Measurements from ENCODE around the gene CCNI. TPM values are rescaled to one million over a fixed set of nuclear protein-coding genes. Genes with fewer than 3 reads are reported as not detected.

The CCNI gene
- total RNA-seq, 1 experiment from 2014 or later = 208 TPM

- peak; percentile 82; the same call in 1 of the 2 replicates for TF ChIP-seq ATF3 (IDR thresholded peaks at IDR 0.05)
- TF ChIP-seq ELF1 (IDR thresholded peaks at IDR 0.05; ENCODE audit: borderline replicate concordance, low read depth) = peak; percentile 64
- TF ChIP-seq EGR1 (IDR thresholded peaks at IDR 0.05; ENCODE audit: low read depth) = peak; percentile 99
- TF ChIP-seq CEBPB (IDR thresholded peaks at IDR 0.05; ENCODE audit: low read depth) = peak; percentile 38; the same call in 1 of the 2 replicates
- TF ChIP-seq CBX3 (IDR thresholded peaks at IDR 0.05; ENCODE audit: low read depth) = peak; percentile 85
- TF ChIP-seq SRF (IDR thresholded peaks at IDR 0.05; ENCODE audit: low read depth) = no peak; the same call in 1 of the 2 replicates
- peak; percentile 89 for TF ChIP-seq JUND (IDR thresholded peaks at IDR 0.05)
- TF ChIP-seq POLR2A (IDR thresholded peaks at IDR 0.05; ENCODE audit: borderline replicate concordance, extremely low read depth, insufficient read depth, insufficient read length) = peak; percentile 95
- peak; percentile 93 for TF ChIP-seq SP1 (IDR thresholded peaks at IDR 0.05; ENCODE audit: low read depth)
Measured at GRCh38 chr4:77075869-77076799, at the start of gene CCNI (continued).

GRCh38 chr4:77124576-77124975, 48.8 kb upstream of the CCNI start:
- ChIA-PET RAD21 (ENCODE audit: low non-redundant PET in 1 of 2, low total read pairs in 2 of 2, uncharacterized antibody in 2 of 2, unreplicated experiment in 2 of 2) (no interaction called here), POLR2A (no interaction called here), CTCF (no interaction called here)
- intact Hi-C loops (cut with micrococcal nuclease) = no loop called here
- Histone ChIP-seq H3K4me3 (replicated peaks in 1 of 2; ENCODE audit: low read depth in 1 of 2, low read length in 2 of 2) (no peak overlapping the region), H3K27ac (ENCODE audit: low read depth, low read length) (no peak overlapping the region), H3K9ac (ENCODE audit: low read length) (no peak overlapping the region), H3K9me2 (ENCODE audit: insufficient read depth) (no peaks in the 10 kb centered on the region), H3K36me3 (ENCODE audit: control insufficient read depth in 1 of 2, insufficient read depth in 2 of 2, low read length in 2 of 2) (no peaks in the 10 kb centered on the region), H3K79me2 (ENCODE audit: insufficient read depth, low read length) (no peaks in the 10 kb centered on the region), H3K4me2 (ENCODE audit: low read length) (no peak overlapping the region), H4K20me1 (ENCODE audit: insufficient read depth) (no peaks in the 10 kb centered on the region), H2AFZ (ENCODE audit: low read depth, low read length, poor library complexity, severe bottlenecking) (no peak overlapping the region), H3K4me1 (ENCODE audit: control insufficient read depth in 1 of 2, insufficient read depth in 2 of 2, low read length in 2 of 2) (no peaks in the 10 kb centered on the region), H3K27me3 (ENCODE audit: insufficient read depth, low read length) (no peaks in the 10 kb centered on the region), H3K9me3 (ENCODE audit: control insufficient read depth in 1 of 2, insufficient read depth in 1 of 2, low read depth in 1 of 2, low read length in 2 of 2) (no peaks in the 10 kb centered on the region)
- BruUV-seq (replicated peaks) = no TSS peak
- DNase-seq (ENCODE audit: low read depth, low spot score) = no peak
- ATAC-seq = no peak
- no peak for TF ChIP-seq ZBTB33 (IDR thresholded peaks at IDR 0.05; ENCODE audit: extremely low read depth, insufficient replicate concordance, low read length)
- no peak for TF ChIP-seq POLR2AphosphoS5 (IDR thresholded peaks at IDR 0.05; ENCODE audit: low read depth, low read length)
- TF ChIP-seq CEBPB (IDR thresholded peaks at IDR 0.05; ENCODE audit: low read depth) = no peak
- TF ChIP-seq EZH2phosphoT487 (IDR thresholded peaks at IDR 0.05; ENCODE audit: borderline replicate concordance) = no peak
- no peak for TF ChIP-seq CBX3 (IDR thresholded peaks at IDR 0.05; ENCODE audit: low read depth)
- TF ChIP-seq FOSL1 (IDR thresholded peaks at IDR 0.05; ENCODE audit: low read depth) = no peak
- no peak for TF ChIP-seq REST (IDR thresholded peaks at IDR 0.05; ENCODE audit: low read depth)
- no peak for TF ChIP-seq CTCF (IDR thresholded peaks at IDR 0.05 in 2 of 3, conservative IDR thresholded peaks at IDR 0.05 in 1 of 3; ENCODE audit: borderline replicate concordance in 1 of 3, insufficient read depth in 1 of 3, low read depth in 2 of 3, low read length in 2 of 3)
- no peak for TF ChIP-seq YY1 (IDR thresholded peaks at IDR 0.05; ENCODE audit: extremely low read depth, insufficient replicate concordance, low read depth, low read length)
- TF ChIP-seq SP1 (IDR thresholded peaks at IDR 0.05; ENCODE audit: low read depth) = no peak
- TF ChIP-seq ELF1 (IDR thresholded peaks at IDR 0.05; ENCODE audit: borderline replicate concordance, low read depth) = no peak
